ENCODE results near the gene MED20.

Gene MED20

DNA sequence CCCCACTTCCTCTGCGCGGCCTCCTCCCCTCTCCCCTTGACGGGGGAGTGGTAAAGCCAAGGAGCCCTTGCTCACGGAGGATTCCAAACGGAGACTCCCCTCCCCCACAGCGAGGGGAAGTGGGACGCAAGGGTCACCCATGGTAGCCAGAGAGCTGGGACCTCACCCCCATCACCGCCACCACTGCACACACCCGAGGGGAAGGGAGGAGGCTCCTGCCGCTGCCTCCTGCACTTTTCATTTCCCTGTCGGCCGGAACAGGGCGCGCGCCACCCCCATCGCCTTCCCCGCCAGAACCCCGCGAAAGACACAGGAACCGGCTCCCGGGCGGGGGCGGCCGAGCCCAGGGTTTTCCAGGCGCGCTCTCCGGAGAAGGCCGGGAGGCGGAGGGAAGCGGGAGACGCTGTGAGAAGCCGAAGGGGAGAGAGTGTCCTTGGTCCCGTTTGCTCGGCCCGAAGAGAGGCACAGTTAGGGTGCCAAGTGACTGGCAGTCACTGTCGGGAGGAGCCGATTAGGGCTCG is 19.9 kb upstream of the MED20 start:
- DNase-seq = peak; percentile 36

GRCh38 chr6:41939848-41940758 is 19.2 kb upstream of the MED20 start:
- DNase-seq = no peak

DNA sequence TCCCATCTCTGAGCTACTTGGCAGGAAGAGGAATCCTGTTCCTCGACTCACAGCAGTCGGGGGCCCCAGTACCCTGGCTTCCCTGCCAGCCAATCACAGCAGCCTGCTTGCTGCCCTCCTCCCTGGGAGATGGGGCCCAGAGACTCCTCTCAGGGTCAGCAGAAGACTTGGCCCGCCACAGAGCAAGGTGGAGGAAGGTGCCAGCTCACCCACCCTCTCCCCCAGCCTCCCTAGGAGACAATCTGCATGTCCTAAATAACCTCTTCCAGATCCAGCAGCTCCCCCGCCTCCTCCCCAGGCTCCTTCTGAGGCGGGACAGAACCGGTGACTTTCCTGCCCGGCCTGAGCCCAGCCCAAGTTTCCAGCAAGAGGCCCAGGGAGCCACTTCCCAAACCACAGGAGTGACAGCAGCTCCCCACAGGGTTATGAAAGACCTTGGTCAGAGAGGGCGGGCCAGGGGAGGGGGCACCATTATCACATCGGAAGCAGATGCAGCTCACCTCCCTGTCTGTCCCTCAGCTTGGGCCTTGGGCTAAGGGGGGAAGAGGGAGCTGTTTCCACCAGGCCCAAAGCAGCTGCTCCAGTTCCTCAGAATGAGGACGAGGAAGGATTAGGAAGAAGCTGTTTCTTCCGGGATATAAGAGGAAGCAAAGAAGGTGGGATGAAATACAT is 18.4 kb upstream of the MED20 start:
- DNase-seq = peak; percentile 50

GRCh38 chr6:41938590-41939175 is 17.7 kb upstream of the MED20 start:
- no peak for DNase-seq

GRCh38 chr6:41937861-41938574 is 17.1 kb upstream of the MED20 start:
- DNase-seq = peak; percentile 58

GRCh38 chr6:41937472-41937860 is 16.5 kb upstream of the MED20 start:
- no peak for DNase-seq

GRCh38 chr6:41936073-41936837 is 15.3 kb upstream of the MED20 start:
- DNase-seq = peak; percentile 91

- no peak for DNase-seq
Measured at GRCh38 chr6:41935685-41936072, 14.7 kb upstream of the MED20 start.

GRCh38 chr6:41935193-41935574 is 14.2 kb upstream of the MED20 start:
- no peak for DNase-seq

GRCh38 chr6:41934278-41935192 is 13.6 kb upstream of the MED20 start:
- DNase-seq = no peak

GRCh38 chr6:41932378-41932777 is 11.4 kb upstream of the MED20 start:
- DNase-seq = no peak

DNA sequence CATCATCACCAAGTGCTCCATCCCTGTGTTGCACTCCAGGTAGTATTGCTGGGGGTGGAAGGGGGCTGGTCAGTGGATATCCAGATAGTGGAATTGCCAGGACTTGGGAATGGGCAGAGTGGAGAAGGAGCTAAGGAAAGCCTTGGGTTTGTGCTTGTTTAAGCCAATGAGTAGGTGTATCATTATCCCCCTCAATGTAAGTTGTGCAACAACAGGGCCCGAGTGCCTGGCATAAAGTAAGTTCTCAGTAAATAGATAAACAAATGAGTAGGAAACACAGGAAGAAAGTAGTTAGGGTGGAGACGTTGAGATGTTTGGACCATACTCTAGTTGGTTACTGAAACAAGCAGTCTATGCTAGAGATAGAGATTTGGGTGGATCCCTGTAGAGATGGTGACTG is 10.9 kb upstream of the MED20 start:
- no peak for DNase-seq

DNA sequence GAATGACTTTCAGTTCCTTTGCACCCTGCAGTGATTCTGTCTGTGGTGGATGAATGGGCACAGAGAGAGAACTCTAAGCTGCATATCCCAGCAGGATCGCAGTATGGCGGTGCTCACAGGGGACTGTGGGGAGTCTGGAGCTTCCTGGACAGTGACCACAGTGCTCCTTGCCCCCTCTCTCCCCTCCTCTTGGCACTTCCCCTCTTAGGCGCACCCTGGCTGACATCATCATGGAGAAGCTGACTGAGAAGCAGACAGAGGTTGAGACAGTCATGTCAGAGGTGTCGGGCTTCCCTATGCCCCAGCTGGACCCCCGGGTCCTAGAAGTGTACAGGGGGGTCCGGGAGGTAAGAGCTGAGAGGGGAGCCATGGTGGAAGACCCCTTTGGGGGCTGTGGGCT is 9.0 kb upstream of the MED20 start:
- no peak for DNase-seq

DNA sequence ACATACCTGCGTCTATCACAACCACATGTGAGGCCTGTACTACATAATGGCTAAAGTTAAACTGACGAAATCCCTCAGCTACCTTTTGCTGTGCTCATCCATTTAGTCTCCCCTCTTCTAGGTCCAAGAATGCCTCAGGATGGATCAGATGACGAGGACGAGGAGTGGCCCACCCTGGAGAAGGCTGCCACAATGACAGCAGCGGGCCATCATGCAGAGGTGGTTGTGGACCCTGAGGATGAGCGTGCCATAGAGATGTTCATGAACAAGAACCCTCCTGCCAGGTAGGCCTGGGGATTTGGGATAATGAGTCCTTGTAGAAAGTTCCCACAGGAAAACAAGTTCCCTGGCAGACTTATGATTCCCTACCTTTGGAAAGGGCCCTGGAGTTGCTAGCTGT is 6.3 kb upstream of the MED20 start:
- DNase-seq = no peak

- no peak for DNase-seq
Measured at GRCh38 chr6:41922154-41922553, 1.2 kb upstream of the MED20 start.

DNA sequence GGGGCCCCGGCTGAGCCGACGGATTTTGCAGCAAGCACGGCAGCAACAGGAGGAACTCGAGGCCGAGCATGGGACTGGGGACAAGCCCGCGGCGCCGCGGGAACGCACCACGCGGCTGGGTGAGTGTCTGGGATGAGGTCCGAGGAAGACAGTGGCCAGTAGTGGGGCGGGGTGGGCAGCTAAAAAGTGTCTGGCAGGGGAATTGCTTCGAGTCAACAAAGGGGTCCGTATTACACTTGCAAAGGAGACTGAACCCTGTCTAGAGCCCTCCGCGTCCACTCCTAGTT is 716 bp upstream of the MED20 start:
- no peak for DNase-seq

DNA sequence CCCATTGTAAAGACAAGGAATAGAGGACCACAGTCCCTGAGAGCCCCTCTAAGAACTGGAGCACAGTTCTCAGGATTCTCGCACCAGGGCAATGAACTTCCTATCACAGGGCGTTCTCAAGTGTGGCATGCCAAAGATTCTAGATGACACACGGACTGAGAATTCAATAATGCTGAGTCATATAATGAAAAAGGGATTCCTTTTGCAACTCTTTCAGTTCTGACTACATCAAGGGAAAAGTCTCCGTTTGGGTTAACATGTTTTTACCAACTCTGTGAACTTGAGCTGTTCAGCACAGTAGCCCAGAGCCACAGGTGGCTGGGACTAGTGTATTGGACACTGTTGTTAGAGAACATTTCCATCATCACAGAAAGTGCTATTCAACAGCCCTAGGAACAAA is 3.4 kb downstream of the MED20 start:
- no peak for DNase-seq

- no peak for DNase-seq
Measured at GRCh38 chr6:41914869-41915530, 5.9 kb downstream of the MED20 start.

DNA sequence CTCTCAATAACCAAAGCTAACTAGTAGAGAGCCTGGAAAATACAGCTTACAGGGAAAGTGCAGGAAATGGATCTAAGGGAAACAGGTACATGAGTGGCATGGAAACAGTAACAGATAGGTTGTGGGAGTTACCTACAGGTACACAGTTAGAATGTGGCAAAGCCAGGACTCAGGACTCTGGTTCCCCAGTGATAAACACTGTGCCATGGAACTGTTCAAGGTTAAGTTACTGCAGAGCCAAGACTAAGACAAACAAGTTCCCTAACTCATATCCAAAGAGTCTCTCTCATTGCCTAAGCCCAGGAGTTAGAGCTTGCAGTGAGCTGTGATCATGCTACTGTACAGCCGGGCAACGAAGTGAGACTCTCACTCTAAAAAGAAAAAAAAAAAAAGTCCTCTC is 6.6 kb downstream of the MED20 start:
- DNase-seq = no peak

- no peak for DNase-seq
Measured at GRCh38 chr6:41909727-41910126, 11.2 kb downstream of the MED20 start.

Data from CD4-positive, alpha-beta T cell treated with Interleukin-15 for 1 hour (primary cell).